ENCODE measurements around the gene BAIAP2.

Gene BAIAP2

DNA sequence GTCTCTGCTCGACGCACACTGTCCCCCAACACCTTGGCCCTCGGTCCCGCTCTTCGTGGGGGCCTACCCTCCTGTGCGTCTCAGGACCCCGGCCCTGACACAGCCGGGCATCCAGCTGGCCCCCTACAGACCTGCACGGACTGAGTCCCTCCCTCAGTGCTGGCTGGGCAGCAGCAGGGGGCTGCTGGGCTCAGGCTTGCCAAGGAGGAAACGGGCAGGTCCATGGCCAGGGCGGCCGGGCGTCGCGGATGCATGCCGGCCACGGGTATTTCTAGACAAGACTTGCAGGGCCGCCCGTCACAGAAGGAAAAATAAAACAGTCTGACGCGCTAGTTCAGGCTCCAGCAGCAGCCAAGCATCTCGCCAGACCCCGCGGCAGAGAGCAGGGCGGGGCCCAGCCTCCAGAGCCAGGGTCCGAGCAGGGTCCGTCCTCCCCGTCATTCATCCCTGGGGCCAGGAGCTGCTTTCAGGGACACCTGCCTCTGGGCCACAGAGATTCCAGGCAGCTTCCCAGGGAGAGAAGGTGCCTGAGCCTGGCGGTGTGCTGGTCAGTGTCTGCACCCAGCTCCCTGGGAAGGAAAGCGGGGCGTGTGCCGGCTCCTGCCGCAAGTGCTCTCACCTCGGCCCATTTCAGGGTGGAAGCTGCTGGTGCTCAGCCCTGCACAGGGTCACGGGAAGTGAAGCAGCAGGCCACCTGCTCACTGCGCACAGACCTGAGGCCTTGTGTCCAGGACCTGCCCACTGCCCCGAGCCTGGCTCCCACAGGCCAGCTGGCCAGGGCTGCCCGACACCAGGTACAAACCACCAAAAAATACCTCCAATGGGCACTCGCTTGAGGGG is 123.1 kb downstream of the BAIAP2 start:
- DNase-seq (ENCODE audit: low read depth in 2 of 2): no peak

DNA sequence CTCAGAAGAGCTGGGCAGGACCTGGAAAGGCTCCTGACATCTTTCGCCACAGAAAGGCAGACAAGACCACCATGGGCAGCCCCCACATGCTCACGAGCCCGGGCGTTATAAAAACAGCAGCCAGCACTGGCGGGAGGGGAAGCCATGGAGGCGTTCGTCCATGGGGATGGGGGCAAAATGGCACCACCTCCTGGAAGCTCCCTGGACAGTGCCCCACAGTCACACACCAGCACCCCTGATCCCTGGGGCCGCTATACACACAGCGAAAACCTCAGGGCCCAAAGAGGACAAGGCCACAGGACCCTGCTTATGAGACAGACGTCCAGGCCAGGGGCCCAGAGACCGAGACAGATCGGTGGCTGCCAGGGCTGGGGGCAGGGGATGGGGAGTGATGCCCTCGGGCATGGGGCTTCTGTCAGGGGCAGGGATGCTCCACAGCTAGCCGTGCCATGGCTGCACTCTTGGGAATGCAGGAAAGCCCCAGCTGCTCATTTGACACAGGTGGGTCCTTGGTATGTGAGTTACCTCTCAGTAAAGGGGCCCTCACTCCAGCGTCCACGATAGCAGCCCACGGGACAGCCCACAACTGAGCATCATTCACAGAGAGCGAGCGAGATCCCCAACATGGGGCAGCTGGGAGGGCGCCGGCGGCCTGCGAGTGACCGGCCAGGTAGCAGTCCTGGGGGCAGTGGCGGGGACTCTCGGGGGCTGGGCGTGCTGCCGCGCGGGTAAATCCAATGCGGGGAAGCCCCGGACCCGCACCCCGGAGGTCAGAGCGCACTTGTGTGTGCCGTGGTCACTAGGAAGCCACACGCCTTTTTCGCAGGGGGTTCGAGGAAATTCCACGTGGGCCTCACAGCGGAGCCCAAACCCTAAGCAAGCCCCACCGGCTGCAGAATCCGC is 124.0 kb downstream of the BAIAP2 start:
- no peak for DNase-seq (ENCODE audit: low read depth in 2 of 2)

DNA sequence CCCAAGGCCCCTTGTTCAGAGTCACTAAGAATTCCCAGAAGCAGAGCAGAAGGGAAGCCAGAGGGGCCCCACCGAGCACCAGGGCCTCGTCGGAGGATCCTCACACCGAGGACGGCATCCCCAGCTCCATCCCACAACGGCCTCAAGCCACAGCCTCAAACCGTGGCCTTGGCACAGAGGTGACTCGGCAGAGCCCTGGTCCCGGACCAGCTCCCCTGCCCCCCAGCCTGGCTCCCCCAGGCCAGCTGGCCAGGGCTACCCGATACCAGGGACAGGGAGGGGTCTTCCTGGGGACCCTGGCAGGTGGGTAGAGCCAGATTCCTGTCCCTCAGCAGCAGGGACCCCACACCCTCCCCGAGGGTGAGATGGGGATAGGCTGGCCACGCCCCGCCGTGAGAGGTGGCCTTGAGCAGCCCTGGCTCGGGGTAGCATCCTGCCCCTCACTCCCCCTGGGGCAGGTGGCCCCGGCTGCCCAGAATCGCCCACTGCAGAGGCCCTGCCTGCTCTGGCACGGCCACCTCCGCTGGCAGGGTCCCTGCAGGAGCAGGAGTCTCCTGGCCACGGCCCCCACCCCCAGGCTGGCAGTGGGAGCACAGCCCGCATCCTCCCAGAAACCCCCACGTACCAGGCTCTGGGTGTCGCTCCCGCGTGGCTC is 124.8 kb downstream of the BAIAP2 start:
- no peak for DNase-seq (ENCODE audit: low read depth in 2 of 2)

DNA sequence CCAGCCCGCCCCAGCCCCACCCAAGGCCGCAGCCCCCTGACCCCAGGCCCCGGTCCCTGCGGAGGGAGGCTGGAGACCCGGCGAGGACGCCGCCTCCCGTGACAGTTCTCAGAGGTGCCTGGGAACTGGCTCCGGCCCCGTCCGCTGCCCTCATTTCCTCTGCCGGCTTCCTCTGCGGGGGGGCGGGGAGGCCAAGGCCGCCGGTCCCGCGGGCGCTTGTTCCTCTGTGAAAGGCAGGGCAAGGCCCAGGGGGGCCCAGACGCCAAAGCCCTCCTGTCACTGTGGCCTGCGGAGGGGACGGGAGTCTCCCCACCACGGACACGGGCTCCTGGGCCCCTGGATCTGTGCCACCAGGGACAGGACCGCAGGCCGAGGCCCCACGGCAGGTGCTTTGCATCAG is 125.4 kb downstream of the BAIAP2 start:
- no peak for DNase-seq (ENCODE audit: low read depth in 2 of 2)

DNA sequence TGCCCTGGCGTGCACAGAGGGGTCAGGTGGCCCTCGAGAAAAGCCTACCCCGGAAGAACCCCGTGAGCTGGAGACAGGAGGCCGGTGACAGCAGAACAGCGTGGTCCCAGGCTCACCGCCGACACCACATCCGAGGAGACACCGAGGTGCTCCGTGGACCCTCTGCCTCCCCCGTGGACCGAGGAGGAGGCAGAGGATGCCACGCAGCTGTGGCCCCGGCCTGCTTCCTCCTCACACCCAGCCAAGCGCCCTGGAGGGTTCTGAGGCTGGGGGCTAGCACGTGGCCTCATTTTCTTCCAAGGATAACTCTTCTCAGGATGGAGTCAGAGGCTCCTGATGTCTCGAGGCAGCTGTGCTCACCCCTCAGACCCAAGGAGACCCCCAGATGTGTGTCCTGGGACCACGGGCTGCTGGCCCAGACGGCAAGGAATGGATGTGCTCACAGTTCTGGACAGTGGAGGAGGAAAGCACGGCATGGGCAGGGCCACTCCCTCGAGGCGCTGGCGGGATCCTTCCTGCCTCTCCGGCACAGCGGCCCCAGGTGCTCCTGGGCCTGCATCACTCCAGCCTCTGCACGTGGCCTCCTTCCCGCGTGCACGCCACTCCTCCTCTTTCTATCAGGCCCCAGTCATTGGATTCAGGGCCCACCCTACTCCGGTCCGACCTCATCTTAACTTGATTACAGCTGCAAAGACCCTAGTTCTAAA is 125.9 kb downstream of the BAIAP2 start:
- no peak for DNase-seq (ENCODE audit: low read depth in 2 of 2)

DNA sequence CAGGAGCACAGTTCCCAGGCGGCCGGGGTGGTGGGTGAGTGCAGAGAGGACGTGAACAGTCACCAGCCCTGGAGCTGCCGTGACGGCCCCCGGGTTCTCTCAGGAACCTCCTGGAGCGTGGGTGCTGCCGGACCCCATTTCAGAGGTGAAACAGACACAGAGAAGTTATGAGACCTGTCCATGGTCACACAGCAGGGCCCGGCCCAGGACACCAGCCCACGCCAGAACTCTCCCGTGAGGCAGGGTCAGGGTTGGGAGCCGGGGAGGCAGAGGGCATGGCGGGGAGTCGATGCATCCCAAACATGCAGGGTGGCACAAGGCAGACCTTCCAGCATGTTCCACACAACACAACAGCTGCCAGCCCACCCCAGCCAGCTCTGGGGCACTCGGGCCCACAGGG is 126.6 kb downstream of the BAIAP2 start:
- no peak for DNase-seq (ENCODE audit: low read depth in 2 of 2)

DNA sequence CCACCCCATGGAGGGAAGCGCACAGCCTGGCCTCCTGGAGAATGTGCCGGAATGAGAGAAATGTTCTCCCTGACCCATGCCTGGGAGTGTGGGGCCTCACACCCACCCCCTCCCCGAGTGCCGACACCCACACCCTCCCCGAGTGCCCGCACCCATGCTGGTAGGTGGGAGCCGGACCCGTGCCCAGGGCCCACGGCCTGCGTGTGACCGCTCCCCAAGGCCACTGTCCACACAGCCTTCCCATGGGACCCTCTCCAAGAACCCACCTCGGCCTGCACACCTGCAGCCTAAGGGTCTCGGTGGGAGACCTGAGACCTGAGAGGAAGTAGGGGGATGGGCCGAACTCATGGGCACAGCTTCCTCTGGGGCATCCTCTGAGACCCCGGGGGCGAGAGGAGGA is 127.0 kb downstream of the BAIAP2 start:
- DNase-seq (ENCODE audit: low read depth in 2 of 2): no peak

DNA sequence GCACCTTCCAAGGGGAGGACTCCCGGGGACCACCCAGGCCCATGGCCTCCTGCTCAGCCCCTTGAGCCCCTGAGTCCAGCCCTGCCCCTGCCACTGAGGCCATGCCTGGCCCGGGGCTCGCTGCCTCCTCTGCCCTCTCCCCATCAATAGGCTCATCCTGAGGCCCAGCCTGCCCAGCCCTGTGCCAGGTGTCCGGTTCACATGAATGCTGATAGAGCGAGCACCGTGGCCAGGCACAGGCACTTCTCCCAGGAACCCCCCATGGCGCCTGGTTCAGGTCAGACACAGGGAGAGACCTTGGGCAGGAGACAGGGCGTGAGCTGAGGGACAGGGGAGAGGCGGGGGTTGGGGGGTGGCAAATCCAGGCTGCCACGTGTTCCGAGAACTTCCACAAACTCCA is 127.5 kb downstream of the BAIAP2 start:
- no peak for DNase-seq (ENCODE audit: low read depth in 2 of 2)

DNA sequence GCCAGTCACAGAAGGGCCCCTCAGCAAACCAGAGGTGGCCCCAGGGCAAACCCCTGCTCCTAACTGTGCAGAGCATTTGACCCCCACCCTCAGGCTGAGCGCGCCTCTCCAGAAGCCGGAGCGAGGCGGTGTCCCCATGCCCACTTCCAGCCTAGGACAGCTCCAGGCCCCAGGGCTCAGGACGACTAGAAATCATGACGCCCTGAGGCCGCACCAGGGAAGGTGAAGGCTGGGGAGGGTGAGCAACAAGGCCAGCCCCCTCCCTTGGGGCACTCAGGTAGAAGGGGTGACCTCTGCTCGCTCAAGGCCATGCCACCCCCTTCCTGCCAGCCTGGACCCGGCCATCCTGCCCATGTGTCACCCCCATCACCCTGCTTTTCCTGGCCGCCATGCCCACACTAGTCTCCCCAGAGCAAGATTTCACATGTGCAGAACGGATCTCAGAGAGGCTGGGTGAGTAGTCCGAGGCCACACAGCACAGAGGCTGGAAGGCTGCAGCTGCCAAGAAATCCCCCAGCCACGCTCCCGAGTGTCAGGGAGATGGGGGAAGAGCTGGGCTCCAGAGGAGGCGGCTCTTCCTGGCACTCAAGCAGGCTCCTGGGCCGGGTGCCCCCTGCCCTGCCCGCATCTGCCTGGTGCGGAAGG is 128.2 kb downstream of the BAIAP2 start:
- no peak for DNase-seq (ENCODE audit: low read depth in 2 of 2)

DNA sequence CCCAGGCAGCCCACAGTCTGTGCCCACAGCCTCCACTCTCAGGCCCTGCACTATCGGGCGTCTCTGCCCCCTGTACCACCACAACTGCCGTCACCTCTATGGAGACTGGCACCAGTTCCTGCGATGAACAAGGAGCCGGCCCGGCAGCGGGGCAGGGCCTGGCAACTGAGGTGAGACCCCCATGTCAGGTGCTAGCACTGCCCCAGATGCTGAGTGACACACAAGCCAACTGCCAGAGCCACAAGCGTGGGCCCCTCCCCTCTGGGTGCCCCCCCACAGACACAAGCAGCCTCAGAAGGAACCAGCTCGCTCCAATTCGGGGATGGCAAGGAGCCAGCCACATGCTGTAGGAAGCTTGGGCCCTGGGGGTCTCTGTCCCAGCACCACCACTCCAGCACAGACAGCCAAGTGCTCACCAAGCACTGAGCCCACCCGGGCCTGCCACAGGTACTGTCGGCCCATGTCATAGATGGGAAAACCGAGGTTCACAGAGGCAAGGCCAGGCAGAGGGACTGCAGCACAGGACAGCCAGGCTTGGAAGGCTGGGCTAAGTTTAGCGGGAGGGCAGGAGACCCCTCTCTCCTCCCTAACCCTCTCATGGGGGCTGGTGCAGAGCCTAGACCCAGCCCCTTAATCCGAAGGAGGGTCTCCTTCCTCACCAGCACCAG is 128.9 kb downstream of the BAIAP2 start:
- no peak for DNase-seq (ENCODE audit: low read depth in 2 of 2)

DNA sequence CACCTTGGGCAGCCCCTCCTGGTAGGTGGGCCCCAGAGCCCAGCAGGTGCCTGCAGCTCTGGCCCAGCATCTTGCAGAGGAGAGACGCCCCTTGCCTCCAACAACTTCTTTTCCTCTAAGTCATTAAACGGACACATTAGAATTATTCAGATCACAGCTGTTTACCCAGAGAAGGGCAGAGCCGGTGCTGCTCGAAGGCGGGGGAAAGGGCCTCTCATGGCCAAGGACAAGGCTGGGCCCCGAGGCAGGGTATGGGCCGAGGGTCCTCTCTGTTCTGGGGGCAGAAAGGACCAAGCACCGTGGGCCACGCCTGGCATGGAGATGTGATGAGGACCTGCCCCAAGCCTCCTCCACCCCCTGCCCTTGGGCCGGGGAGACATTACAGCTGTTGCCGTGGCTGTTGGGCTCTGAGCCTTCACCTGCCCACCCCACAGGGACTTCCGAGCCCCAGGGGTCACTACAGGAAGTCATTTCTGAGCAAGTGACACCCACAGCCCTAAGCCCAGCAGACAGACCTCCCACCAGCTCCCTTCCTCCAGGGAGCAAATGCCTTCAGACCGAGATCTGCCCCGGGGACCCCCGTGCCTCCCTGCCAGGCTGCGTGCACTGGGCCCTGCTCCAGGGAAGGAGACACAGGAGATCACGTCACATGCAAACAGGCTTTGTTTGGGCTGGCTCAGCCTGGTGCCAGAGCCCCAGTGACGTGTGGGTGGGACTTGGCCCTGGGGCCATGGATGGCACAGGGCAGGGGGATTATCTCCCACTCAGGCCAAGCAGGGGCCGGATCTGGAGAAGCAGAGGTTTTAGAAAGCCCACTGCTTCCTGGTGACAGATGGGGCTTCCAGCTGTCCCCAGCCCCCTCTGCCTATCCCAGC is 129.7 kb downstream of the BAIAP2 start:
- DNase-seq (ENCODE audit: low read depth in 2 of 2): no peak

DNA sequence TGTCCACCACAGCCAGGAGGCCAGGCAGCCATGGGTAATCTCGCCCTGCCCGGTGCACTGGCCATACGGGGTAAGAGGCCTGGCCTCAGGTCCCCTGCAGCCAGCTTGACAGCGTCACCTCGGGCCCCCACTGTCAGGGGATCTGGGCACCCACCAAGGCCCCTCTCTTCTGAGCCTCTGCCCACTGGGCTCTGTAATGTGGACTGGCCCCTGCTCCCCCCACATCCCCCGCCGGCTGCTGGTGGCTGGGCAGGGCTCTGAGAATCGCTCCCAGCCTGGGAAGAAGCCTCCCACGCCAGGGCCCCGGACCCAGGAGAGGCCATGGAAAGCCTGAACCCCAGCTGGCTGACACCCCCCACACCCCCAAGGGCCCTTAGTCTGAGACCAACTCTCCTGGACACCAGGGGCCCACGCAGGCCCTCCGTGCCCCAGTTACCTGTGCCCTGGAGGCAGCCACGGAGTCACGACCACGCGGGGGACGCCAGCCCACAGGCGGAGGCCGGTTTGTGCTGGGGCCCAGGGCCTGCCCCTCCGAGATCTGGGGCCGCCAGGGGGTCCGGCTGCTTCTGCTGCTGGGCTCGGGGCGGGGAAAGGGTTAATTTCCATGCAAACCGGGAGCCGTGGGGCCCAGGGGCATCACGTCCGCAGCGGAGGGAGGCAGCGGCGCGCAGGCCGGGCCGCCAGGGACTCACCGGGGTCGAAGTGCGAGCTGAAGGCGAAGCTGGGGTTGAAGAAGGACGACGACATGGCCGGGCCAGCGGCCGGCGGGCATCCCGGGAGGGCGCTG is 130.5 kb downstream of the BAIAP2 start, which contains the start of gene PVALEF:
TSS of gene PVALEF (plus strand) at position 262 of the 787 bp plus-strand sequence. CDS start 15,720 bp downstream, outside the sequence.
- DNase-seq (ENCODE audit: low read depth in 2 of 2): no peak

DNA sequence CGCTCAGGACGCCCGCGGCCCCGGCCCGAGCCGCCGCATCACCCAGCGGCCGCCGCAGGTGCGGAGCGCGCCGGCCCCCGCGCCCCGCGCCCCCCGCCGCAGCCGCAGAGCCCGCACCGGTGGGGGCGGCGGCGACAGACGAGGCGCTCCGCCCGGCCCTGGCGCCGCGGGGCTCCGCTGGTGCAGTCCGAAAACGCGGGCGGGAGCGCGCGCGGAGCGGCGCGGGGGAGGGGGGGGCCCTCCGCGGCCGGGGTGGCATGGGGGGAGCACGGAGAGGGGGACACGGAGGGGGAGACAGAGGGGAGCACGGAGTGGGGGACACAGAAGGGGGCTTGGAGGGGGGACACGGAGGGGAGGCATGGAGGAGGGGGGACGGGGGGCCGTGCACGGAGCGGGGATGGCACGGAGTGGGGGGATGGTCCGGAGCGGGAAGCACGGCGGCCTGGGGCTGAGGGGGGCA is 131.1 kb downstream of the BAIAP2 start, which contains the start of gene AATK:
TSS of gene AATK (minus strand) at position 189 of the 460 bp plus-strand sequence. CDS start 229 bp downstream, outside the sequence.
- no peak for DNase-seq (ENCODE audit: low read depth in 2 of 2)

Data from stimulated activated CD8-positive, alpha-beta memory T cell treated with anti-CD3 and anti-CD28 coated beads, Interleukin-2, amount 100 ng/mL, for 48 hours (primary cell).